Glutamatergic neuron (in vitro differentiated cells): ENCODE measurements around the gene TMEM61. TPM values are rescaled to one million over a fixed set of nuclear protein-coding genes. Genes with fewer than 3 reads are reported as not detected.
"Not testable (repeated sequence)": the region's sequence is repeated elsewhere in the genome, so short reads cannot be mapped to it uniquely, and the experiment has no call there.

Source experiments
- DNase-seq: peaks from one replicate; pipeline ENCODE4 v3.0.0; 2022
- H3K27ac Mint-ChIP-seq: one replicate; pipeline ENCODE4 v1.8.0; 2020; ENCODE audit warnings: mild to moderate bottlenecking, mixed read lengths, inconsistent platforms; ENCODE audit not compliant: unreplicated experiment
- H3K27me3 Mint-ChIP-seq: one replicate; pipeline ENCODE4 v1.8.0; 2020; ENCODE audit warnings: mild to moderate bottlenecking, moderate library complexity, mixed read lengths, inconsistent platforms; ENCODE audit not compliant: unreplicated experiment
- H3K36me3 Mint-ChIP-seq: one replicate; pipeline ENCODE4 v1.8.0; 2020; ENCODE audit warnings: mild to moderate bottlenecking, mixed read lengths, inconsistent platforms; ENCODE audit not compliant: unreplicated experiment
- H3K4me1 Mint-ChIP-seq: one replicate; pipeline ENCODE4 v1.8.0; 2020; ENCODE audit warnings: mild to moderate bottlenecking, low read depth, mixed read lengths, inconsistent platforms; ENCODE audit not compliant: unreplicated experiment
- H3K4me3 Mint-ChIP-seq: one replicate; pipeline ENCODE4 v1.8.0; 2020; ENCODE audit warnings: mild to moderate bottlenecking, mixed read lengths, inconsistent platforms; ENCODE audit not compliant: unreplicated experiment
- H3K9me3 Mint-ChIP-seq: one replicate; pipeline ENCODE4 v1.8.0; 2020; ENCODE audit warnings: mild to moderate bottlenecking, moderate library complexity, mixed read lengths, inconsistent platforms; ENCODE audit not compliant: unreplicated experiment
- CTCF ChIP-seq: fragments of 200-600 bp; sonication (generic); IDR thresholded peaks from one replicate; pipeline ENCODE4 v1.5.0; 2021; ENCODE audit not compliant: partially characterized antibody, unreplicated experiment
- total RNA-seq: library from RNA; stranded (reverse); fragmentation: NEBNext Ultra II Directional; extraction: Animal tissue kit (Norgen Biotek cat#: 25700); gene quantifications from one replicate; pipeline ENCODE4 v1.2.1, GENCODE V29; 2021; ENCODE audit not compliant: unreplicated experiment

Gene TMEM61
- total RNA-seq, 1 donor from 2014 or later, result not detected

DNA sequence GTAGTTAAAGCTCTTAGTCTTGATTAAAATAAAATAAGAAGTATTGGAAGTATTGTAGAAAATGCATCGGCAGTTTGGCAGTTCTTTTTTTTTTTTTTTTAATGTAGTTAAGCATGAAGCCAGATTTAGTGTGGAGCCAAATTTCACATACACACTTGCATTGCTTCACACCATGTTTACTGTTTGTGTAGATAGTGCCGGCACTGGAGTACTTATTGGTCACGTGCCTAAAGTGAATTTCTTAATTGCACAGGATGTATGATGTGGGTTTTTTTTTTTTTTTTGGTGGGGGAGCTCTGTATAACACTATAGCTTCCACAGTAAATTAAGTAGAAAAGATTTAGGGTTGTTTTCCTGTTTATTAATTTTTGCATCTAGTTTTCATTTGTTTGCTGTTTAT is 21.2 kb upstream of the TMEM61 start:
- H3K4me3 Mint-ChIP-seq, result no peak overlapping the region
- no peak for TF ChIP-seq CTCF

GRCh38 chr1:54962612-54963395 is 17.6 kb upstream of the TMEM61 start:
- Mint-ChIP-seq H3K4me3 (no peak overlapping the region), H3K27me3 (peaks cover 5% of the 10 kb centered on the region), H3K9me3 (peaks cover 3% of the 10 kb centered on the region), H3K27ac (no peak overlapping the region), H3K36me3 (peaks cover 13% of the 10 kb centered on the region), H3K4me1 (no peaks in the 10 kb centered on the region)
- no peak for DNase-seq
- no peak for TF ChIP-seq CTCF

More for the DNA sequence above, 21.2 kb upstream of the TMEM61 start:
- Mint-ChIP-seq H3K27ac (no peak overlapping the region), H3K9me3 (peaks cover 5% of the 10 kb centered on the region), H3K4me1 (no peaks in the 10 kb centered on the region), H3K27me3 (no peaks in the 10 kb centered on the region), H3K36me3 (peaks cover 14% of the 10 kb centered on the region)
- DNase-seq, result no peak

DNA sequence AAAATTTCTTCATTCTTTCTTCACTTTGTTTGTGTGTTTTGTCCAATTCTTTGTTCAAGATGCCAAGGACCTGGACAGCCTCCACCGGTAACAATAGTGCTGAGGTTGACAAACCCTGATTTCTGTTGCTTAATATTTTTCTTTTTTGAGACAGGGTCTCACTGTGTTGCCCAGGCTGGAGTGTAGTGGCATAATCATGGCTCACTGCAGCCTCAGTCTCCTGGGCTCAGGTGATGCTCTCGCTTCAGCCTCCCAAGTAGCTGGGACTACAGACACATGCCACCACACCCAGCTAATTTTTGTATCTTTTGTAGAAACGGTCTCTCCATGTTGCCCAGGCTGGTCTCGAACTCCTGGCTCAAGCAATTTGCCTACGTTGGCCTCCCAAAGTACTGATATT is 16.6 kb upstream of the TMEM61 start:
- H3K4me3 Mint-ChIP-seq, H3K36me3 Mint-ChIP-seq, H3K27ac Mint-ChIP-seq, H3K9me3 Mint-ChIP-seq, DNase-seq, H3K27me3 Mint-ChIP-seq, H3K4me1 Mint-ChIP-seq: not testable (repeated sequence)

DNA sequence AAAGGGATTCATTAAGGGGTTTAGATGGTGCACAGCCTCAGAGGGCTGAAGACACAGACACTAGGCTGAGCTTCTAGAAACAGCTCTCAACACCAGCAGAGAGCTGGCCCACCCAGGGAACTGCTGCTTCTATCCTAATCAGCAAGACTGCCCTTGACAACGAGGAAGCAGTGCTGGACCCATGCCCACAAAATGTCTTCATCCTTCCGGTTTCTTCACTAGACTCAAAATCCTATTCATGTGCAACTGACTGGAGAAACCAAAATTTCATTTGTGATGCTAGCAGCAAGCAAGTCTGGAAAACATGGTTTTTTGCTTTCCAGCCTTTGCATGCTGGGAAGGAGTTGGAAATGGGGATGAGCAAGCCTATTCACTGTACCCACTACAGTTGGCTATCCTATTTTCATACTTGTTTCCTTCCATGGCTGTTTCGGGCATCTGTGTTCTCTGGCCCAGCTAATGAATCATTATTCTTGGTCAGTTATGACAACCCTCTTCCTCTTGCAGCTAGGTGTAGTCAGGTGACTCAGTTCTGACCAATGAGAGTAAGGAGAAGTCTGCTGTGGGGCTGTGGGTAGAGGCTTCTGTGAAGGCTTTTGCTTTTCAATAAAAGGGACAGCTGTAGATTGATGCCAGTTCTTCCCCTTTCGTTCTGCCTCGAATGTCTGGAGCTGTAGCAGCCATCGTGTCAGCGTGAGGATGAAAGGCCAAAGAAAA is 14.6 kb upstream of the TMEM61 start:
- H3K4me3 Mint-ChIP-seq, result no peak overlapping the region
- TF ChIP-seq CTCF, result no peak
- DNase-seq, result no peak

GRCh38 chr1:54967372-54967771 is 13.1 kb upstream of the TMEM61 start:
- Mint-ChIP-seq H3K4me1 (no peaks in the 10 kb centered on the region), H3K36me3 (peaks cover 4% of the 10 kb centered on the region), H3K4me3 (no peak overlapping the region), H3K9me3 (peaks cover 1% of the 10 kb centered on the region), H3K27ac (no peak overlapping the region), H3K27me3 (peaks cover 7% of the 10 kb centered on the region)
- no peak for TF ChIP-seq CTCF
- no peak for DNase-seq

More for the DNA sequence above, 14.6 kb upstream of the TMEM61 start:
- H3K27ac Mint-ChIP-seq, result no peak overlapping the region
- no peaks in the 10 kb centered on the region for H3K4me1 Mint-ChIP-seq
- H3K27me3 Mint-ChIP-seq, result peaks cover 7% of the 10 kb centered on the region
- peaks cover 4% of the 10 kb centered on the region for H3K36me3 Mint-ChIP-seq
- peaks cover 1% of the 10 kb centered on the region for H3K9me3 Mint-ChIP-seq
